ENCODE data around the gene INTS11. TPM values are rescaled to one million over a fixed set of nuclear protein-coding genes. Genes with fewer than 3 reads are reported as not detected.

Gene INTS11
- total RNA-seq, 1 experiment from 2014 or later = 161 TPM

- peak overlapping the region; percentile 79 for H3K9ac ChIP-seq (ENCODE audit: low read length)
- peak overlapping the region; percentile 60 to 86 for H3K4me3 ChIP-seq (replicated peaks in 1 of 2; ENCODE audit: low read depth in 1 of 2, low read length in 2 of 2)
- ATAC-seq (peak; percentile 44), DNase-seq (ENCODE audit: low read depth, low spot score) (no peak)
- H3K36me3 ChIP-seq (ENCODE audit: control insufficient read depth in 1 of 2, insufficient read depth in 2 of 2, low read length in 2 of 2) = no peaks in the 10 kb centered on the region
- H3K9me2 ChIP-seq (ENCODE audit: insufficient read depth) = no peaks in the 10 kb centered on the region
- no peak for TF ChIP-seq CBX3 (IDR thresholded peaks at IDR 0.05; ENCODE audit: low read depth)
- no peak for TF ChIP-seq JUND (IDR thresholded peaks at IDR 0.05)
- no peak for TF ChIP-seq SP1 (IDR thresholded peaks at IDR 0.05; ENCODE audit: low read depth)
- TF ChIP-seq POLR2A (IDR thresholded peaks at IDR 0.05; ENCODE audit: borderline replicate concordance, extremely low read depth, insufficient read depth, insufficient read length) = peak; percentile 23
- no peak for TF ChIP-seq CTCF (IDR thresholded peaks at IDR 0.05 in 2 of 3, conservative IDR thresholded peaks at IDR 0.05 in 1 of 3; ENCODE audit: borderline replicate concordance in 1 of 3, insufficient read depth in 1 of 3, low read depth in 2 of 3, low read length in 2 of 3)
- TF ChIP-seq EZH2phosphoT487 (IDR thresholded peaks at IDR 0.05; ENCODE audit: borderline replicate concordance) = no peak
- TF ChIP-seq ZFX (IDR thresholded peaks at IDR 0.05) = peak; percentile 77; the same call in 1 of the 2 replicates
- TF ChIP-seq, protein P1, sequence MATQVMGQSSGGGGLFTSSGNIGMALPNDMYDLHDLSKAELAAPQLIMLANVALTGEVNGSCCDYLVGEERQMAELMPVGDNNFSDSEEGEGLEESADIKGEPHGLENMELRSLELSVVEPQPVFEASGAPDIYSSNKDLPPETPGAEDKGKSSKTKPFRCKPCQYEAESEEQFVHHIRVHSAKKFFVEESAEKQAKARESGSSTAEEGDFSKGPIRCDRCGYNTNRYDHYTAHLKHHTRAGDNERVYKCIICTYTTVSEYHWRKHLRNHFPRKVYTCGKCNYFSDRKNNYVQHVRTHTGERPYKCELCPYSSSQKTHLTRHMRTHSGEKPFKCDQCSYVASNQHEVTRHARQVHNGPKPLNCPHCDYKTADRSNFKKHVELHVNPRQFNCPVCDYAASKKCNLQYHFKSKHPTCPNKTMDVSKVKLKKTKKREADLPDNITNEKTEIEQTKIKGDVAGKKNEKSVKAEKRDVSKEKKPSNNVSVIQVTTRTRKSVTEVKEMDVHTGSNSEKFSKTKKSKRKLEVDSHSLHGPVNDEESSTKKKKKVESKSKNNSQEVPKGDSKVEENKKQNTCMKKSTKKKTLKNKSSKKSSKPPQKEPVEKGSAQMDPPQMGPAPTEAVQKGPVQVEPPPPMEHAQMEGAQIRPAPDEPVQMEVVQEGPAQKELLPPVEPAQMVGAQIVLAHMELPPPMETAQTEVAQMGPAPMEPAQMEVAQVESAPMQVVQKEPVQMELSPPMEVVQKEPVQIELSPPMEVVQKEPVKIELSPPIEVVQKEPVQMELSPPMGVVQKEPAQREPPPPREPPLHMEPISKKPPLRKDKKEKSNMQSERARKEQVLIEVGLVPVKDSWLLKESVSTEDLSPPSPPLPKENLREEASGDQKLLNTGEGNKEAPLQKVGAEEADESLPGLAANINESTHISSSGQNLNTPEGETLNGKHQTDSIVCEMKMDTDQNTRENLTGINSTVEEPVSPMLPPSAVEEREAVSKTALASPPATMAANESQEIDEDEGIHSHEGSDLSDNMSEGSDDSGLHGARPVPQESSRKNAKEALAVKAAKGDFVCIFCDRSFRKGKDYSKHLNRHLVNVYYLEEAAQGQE (IDR thresholded peaks at IDR 0.05; ENCODE audit: low read depth) = no peak
- no peak for TF ChIP-seq MAX (IDR thresholded peaks at IDR 0.05)
- no peak for TF ChIP-seq SRF (IDR thresholded peaks at IDR 0.05; ENCODE audit: low read depth)
- no peak for TF ChIP-seq ZBTB33 (IDR thresholded peaks at IDR 0.05; ENCODE audit: extremely low read depth, insufficient replicate concordance, low read length)
- TF ChIP-seq TCF7L2 (IDR thresholded peaks at IDR 0.05; ENCODE audit: borderline replicate concordance, extremely low read depth, insufficient read depth, insufficient read length) = no peak
- TF ChIP-seq CEBPB (IDR thresholded peaks at IDR 0.05; ENCODE audit: low read depth) = no peak
- TF ChIP-seq POLR2AphosphoS5 (IDR thresholded peaks at IDR 0.05; ENCODE audit: low read depth, low read length) = peak; percentile 44
- TF ChIP-seq ELF1 (IDR thresholded peaks at IDR 0.05; ENCODE audit: borderline replicate concordance, low read depth) = no peak
- no peak for TF ChIP-seq ZNF274 (IDR thresholded peaks at IDR 0.05; ENCODE audit: low read depth, low read length)
- H3K79me2 ChIP-seq (ENCODE audit: insufficient read depth, low read length) = peaks cover 21% of the 10 kb centered on the region
- H3K4me1 ChIP-seq (ENCODE audit: control insufficient read depth in 1 of 2, insufficient read depth in 2 of 2, low read length in 2 of 2) = peaks cover 29 to 50% of the 10 kb centered on the region in 2 experiments
- peak overlapping the region; percentile 99 for H3K27ac ChIP-seq (ENCODE audit: low read depth, low read length)
- POLR2A ChIA-PET = interaction anchor here (1.1 to 1.2 kb wide), 2 partner anchors 71 to 230 kb away, joined by 4 to 5 read pairs; partner anchors contain the start of genes AURKAIP1 and RNF223
- intact Hi-C loops (cut with micrococcal nuclease) = loop anchor here (2.0 to 5.0 kb wide), 2 partner anchors 43 to 70 kb away; partner anchors contain the start of genes AURKAIP1 and DVL1
- RAD21 ChIA-PET (ENCODE audit: low non-redundant PET in 1 of 2, low total read pairs in 2 of 2, uncharacterized antibody in 2 of 2, unreplicated experiment in 2 of 2) = interaction anchor here in 1 of 2 experiments (1.1 kb wide), 1 partner anchor 13 kb away, joined by 3 read pairs; no protein-coding TSS in a partner anchor
- no peaks in the 10 kb centered on the region for H3K9me3 ChIP-seq (ENCODE audit: control insufficient read depth in 1 of 2, insufficient read depth in 1 of 2, low read depth in 1 of 2, low read length in 2 of 2)
- no TSS peak for BruUV-seq (replicated peaks)
- no peaks in the 10 kb centered on the region for H3K27me3 ChIP-seq (ENCODE audit: insufficient read depth, low read length)
- CTCF ChIA-PET = interaction anchor here (0.7 to 1.7 kb wide), 4 partner anchors 13 to 200 kb away, joined by 3 to 16 read pairs (median 4); no protein-coding TSS in a partner anchor
- no peak overlapping the region for H2AFZ ChIP-seq (ENCODE audit: low read depth, low read length, poor library complexity, severe bottlenecking)
- H3K4me2 ChIP-seq (ENCODE audit: low read length) = peak overlapping the region; percentile 99
- no peaks in the 10 kb centered on the region for H4K20me1 ChIP-seq (ENCODE audit: insufficient read depth)
Measured at GRCh38 chr1:1304331-1305299, 19.8 kb downstream of the INTS11 start.

Data from HCT116 (cell line).